MG63 (cell line): ENCODE measurements around the gene NEXN. TPM values are rescaled to one million over a fixed set of nuclear protein-coding genes. Genes with fewer than 3 reads are reported as not detected.
"Not testable (repeated sequence)": the region's sequence is repeated elsewhere in the genome, so short reads cannot be mapped to it uniquely, and the experiment has no call there.

Source experiments
- DNase-seq: peaks from one replicate; pipeline ENCODE4 v3.0.0-alpha.2; 2020
- H3K27me3 ChIP-seq: fragments of 250-450 bp; sonication (Bioruptor Pico); 2 replicates; pipeline ENCODE4 v1.5.1; 2020; ENCODE audit warnings: mild to moderate bottlenecking, moderate library complexity
- H3K36me3 ChIP-seq: fragments of 250-450 bp; sonication (Bioruptor Pico); 2 replicates; pipeline ENCODE4 v1.5.1; 2020; ENCODE audit warnings: mild to moderate bottlenecking, moderate library complexity
- H3K4me3 ChIP-seq: fragments of 250-450 bp; sonication (Bioruptor Pico); 2 replicates; pipeline ENCODE4 v1.5.1; 2020; ENCODE audit warnings: mild to moderate bottlenecking, moderate library complexity
- H3K9me3 ChIP-seq: fragments of 250-450 bp; sonication (Bioruptor Pico); 2 replicates; pipeline ENCODE4 v1.5.1; 2020; ENCODE audit warnings: mild to moderate bottlenecking, moderate library complexity
- total RNA-seq: library from RNA; depleted of rRNA; stranded (reverse); fragments of >200 nt; shearing (Covaris generic); gene quantifications from 2 replicates; pipeline ENCODE4 v1.2.3, GENCODE V29; 2014; ENCODE audit warnings: low replicate concordance

NEXN gene
- total RNA-seq, 1 experiment from 2014 or later: 2.4 TPM

DNA sequence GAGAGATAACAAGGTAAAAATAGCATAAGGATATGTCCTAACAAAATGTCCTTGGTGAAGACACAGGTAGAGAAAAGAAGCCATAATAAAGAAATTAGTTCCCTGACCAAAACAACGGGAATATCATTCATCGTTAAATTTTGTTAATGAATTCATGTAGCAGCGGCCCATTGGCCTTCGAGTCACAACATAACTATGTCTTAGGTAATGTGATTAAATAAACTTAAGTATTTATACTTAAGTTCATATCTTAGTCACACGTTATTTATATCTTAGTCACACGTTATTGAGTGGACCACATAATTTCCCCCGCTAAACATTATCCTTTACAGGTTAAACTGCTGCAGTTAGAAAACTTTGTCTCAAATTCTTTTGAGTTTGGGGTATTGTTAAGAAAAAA is 1.2 kb downstream of the NEXN start:
- peak overlapping the region; percentile 72 for H3K4me3 ChIP-seq
- peak; percentile 37 for DNase-seq
- no peaks in the 10 kb centered on the region for H3K9me3 ChIP-seq
- H3K36me3 ChIP-seq: peaks cover 28% of the 10 kb centered on the region
- no peaks in the 10 kb centered on the region for H3K27me3 ChIP-seq

DNA sequence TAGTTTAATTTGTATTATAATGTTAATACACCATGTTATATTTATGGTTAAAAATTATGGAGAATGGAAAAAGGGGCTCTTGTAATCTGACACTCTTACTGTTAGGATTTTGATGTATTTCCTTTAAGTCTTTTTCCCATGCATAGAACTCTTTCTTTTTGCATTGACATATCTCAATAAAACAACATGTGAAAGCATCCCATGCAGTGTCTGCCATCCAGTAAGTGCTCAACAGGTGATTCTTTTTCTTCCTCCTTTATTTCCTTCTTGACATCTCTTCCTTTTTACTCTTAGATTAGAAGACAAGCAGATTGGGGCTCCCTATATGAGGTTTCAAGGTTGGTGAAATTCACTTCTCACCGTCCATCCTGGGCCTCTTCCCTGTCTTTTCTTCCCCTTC is 2.8 kb downstream of the NEXN start:
- H3K27me3 ChIP-seq: no peaks in the 10 kb centered on the region
- peaks cover 4% of the 10 kb centered on the region; the same call in 1 of the 2 replicates for H3K9me3 ChIP-seq
- no peak for DNase-seq
- no peak overlapping the region for H3K4me3 ChIP-seq
- peaks cover 41% of the 10 kb centered on the region for H3K36me3 ChIP-seq

DNA sequence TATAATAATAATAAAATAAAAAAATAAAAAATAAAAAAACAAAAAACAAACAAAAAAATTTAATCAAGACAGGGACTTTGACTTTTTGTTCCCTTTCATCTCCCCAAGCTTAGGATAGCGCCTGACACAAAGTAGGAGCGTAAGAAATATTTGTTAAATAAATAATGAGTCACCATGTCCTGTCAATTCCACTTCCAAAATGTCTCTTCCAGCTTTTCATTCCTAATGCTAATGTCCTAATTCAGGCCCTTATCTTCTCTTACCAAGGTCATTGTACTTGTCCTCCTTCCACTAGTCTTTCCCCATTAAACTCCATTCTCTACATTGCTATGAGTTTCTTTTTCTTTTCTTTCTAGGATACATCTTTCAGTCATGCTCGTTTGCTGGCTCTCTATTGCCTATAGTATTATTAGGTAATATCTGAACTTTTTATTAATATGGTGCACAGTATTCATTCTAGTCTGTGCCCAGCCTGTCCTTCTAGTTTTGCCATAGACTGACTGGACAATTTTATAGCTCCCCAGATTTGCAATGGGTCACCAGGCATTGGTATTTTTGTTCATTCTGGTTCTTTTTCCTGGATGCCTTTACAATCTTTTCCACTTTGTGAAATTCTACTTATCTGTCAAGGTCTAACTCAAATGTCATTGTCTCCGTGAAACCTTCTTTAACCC is 11.4 kb downstream of the NEXN start:
- Histone ChIP-seq H3K4me3 (no peak overlapping the region), H3K36me3 (peaks cover 24% of the 10 kb centered on the region), H3K27me3 (no peaks in the 10 kb centered on the region), H3K9me3 (peaks cover 5% of the 10 kb centered on the region; the same call in 1 of the 2 replicates)
- no peak for DNase-seq

DNA sequence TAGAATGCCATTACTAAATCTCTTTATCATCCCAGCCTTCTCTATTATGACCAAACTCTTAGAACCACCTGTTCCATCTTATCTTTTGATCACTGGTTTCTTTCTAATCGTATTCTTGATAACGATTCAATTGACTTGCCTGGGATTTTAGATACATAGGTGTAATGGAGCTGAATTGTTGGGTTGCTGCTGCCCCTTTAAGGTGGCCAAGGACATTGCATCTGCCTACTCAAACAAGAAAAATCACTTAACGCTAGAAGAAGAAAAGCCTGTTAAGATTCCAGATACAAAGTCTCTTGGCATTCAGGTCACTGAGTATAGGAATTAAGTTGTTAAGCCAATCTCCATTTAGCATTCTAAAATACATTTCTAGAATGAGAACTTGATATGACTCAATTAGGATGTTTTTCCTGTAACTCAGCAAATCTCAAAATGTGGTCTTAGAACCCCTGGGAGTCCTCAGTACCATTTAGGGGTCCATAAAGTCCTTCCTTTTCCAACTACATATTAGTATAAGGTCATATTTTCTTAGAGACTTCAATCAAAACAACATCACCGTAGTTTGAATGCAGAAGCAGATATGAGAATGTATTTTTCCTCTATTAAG is 12.4 kb downstream of the NEXN start:
- Histone ChIP-seq H3K9me3 (peaks cover 2% of the 10 kb centered on the region; the same call in 1 of the 2 replicates), H3K36me3 (peaks cover 16% of the 10 kb centered on the region), H3K4me3 (no peak overlapping the region), H3K27me3 (no peaks in the 10 kb centered on the region)
- peak; percentile 6 for DNase-seq

DNA sequence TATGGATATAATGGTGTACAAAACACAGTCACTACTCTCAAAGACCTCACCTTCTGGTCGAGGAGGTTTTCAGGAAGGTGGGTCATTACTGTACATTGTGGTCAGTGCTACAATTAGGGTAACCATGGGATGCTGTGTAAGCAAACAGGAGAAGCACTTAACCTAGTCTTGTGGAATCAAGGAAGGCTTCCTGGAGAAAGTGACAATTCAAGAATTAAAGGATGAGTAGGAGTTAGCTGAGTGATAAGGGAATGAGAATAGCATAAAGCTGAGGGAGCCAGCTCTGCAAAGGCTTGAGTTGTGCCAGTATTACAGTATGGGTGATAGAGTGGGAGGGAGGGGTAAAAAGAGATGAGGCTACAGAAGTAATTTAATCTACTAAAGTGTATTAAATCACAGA is 17.2 kb downstream of the NEXN start:
- peaks cover 7% of the 10 kb centered on the region for H3K36me3 ChIP-seq
- no peaks in the 10 kb centered on the region for H3K9me3 ChIP-seq
- no peak overlapping the region for H3K4me3 ChIP-seq
- DNase-seq: no peak
- no peaks in the 10 kb centered on the region for H3K27me3 ChIP-seq

DNA sequence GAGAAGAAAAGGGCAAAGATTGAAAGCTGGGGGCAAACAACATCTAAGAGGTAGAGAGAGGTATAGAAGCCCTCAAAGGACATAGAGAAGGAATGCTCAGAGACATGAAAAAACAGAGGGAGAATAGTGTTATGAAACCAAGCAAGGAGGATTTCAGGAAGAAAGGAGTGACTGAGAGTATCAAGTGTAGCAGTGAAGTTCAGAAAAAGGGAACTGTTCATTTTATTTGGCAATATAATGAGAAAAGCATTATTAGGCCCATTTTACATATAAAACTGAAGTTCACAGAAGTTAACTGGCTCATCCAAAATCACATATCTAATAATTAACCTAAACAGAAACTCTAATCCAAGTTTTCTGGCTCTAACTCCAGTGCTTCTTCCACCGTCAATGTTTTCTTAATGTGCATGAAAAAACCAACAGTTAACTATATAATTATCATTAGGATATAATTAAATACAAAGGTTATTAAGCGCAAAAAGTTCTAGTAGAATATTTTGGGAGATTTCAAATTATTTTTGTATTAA is 17.7 kb downstream of the NEXN start:
- Histone ChIP-seq H3K4me3 (no peak overlapping the region), H3K9me3 (no peaks in the 10 kb centered on the region), H3K27me3 (no peaks in the 10 kb centered on the region), H3K36me3 (peaks cover 7% of the 10 kb centered on the region)
- DNase-seq: no peak

DNA sequence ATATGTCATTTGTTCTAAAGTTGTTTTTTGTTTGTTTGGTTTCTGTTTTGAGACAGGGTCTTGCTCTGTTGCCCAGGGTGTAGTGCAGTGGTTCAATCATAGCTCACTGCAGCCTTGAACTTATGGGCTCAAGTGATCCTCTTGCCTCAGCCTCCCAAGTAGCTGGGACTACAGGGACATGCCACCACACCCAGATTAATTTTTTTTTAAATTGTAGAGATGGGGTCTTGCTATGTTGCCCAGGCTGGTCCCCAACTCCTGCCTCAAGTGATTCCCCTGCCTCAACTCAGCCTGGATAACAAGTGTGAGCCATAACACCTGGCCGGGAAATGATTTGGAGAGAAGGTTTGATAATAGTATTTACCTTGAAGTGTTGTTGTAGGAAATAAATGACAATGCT is 18.2 kb downstream of the NEXN start:
- H3K27me3 ChIP-seq: no peaks in the 10 kb centered on the region
- H3K9me3 ChIP-seq: no peaks in the 10 kb centered on the region
- no peak for DNase-seq
- peaks cover 7% of the 10 kb centered on the region for H3K36me3 ChIP-seq
- H3K4me3 ChIP-seq: no peak overlapping the region

DNA sequence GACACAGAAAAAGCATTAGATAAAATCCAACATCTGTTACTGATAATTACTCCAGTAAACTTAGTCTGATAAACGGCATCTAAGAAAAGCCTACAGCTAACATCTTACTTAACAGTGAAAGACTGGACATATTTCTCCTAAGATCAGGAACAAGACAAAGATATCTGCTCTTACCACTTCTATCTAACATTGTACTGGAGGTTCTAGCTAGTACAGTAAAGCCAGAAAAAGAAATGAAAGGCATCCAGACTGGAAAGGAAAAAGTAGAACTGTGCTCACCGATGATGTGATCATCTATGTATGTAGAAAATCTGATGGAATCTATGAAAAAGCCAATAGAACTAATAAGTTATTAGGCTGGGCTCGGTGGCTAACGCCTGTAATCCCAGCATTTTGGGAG is 21.7 kb downstream of the NEXN start:
- DNase-seq: no peak
- H3K9me3 ChIP-seq: no peaks in the 10 kb centered on the region
- no peak overlapping the region for H3K4me3 ChIP-seq
- peaks cover 3% of the 10 kb centered on the region; the same call in 1 of the 2 replicates for H3K36me3 ChIP-seq
- no peaks in the 10 kb centered on the region for H3K27me3 ChIP-seq

DNA sequence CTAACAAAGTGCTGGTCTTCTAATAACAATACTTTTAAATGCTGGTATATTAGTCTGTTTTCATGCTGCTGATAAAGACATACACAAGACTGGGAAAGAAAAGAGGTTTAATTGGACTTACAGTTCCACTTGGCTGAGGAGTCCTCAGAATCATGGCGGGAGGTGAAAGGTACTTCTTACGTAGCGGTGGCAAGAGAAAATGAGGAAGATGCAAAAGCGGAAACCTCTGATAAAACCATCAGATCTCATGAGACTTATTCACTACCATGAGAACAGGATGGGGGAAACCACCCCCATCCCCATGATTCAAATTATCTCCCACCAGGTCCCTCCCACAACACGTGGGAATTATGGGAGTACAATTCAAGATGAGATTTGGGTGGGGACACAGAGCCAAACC is 30.5 kb downstream of the NEXN start:
- not testable (repeated sequence) for DNase-seq, H3K27me3 ChIP-seq, H3K4me3 ChIP-seq, H3K9me3 ChIP-seq
- peaks cover 32% of the 10 kb centered on the region for H3K36me3 ChIP-seq

DNA sequence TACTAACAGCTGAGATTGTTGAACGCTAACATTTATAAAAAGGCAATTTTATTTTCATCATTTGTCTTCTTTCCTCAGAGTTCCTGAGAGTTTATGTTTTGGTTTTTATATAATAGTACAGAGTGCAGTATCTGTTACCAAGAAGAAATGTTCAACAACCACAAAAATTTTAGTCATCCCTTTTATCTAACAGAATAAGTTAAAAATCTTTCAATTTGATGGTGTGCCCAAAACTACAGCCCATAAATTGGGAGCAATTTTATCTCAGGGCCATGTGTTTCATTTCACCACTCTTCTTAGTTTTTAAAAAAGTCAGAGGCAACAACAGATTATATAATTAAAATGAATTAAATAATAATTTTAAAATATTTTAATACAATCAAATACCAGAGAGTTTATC is 37.1 kb downstream of the NEXN start:
- no peak overlapping the region for H3K4me3 ChIP-seq
- no peaks in the 10 kb centered on the region for H3K9me3 ChIP-seq
- DNase-seq: no peak

DNA sequence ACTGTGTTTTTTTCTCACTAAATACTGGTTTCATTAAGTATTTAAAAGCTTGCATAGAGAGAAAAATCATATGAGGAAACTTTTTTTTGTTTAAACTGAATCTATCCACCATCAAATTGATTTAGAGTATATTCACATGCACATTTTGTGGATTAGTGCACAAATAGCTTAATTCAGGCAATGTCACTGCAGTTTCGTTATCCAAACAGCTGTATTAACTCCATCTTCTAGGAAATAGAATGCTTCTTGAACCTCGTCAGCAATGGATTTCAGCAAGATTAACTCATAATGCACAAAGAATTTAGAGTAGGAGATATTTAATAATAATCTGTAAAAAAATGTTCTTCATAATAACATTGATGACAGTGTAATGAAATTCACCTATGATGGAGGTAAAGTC is 37.5 kb downstream of the NEXN start:
- Histone ChIP-seq H3K9me3 (no peaks in the 10 kb centered on the region), H3K36me3 (peaks cover 39% of the 10 kb centered on the region), H3K4me3 (no peak overlapping the region), H3K27me3 (no peaks in the 10 kb centered on the region)
- no peak for DNase-seq

More for the DNA sequence above, 37.1 kb downstream of the NEXN start:
- H3K27me3 ChIP-seq: no peaks in the 10 kb centered on the region
- peaks cover 39% of the 10 kb centered on the region for H3K36me3 ChIP-seq

DNA sequence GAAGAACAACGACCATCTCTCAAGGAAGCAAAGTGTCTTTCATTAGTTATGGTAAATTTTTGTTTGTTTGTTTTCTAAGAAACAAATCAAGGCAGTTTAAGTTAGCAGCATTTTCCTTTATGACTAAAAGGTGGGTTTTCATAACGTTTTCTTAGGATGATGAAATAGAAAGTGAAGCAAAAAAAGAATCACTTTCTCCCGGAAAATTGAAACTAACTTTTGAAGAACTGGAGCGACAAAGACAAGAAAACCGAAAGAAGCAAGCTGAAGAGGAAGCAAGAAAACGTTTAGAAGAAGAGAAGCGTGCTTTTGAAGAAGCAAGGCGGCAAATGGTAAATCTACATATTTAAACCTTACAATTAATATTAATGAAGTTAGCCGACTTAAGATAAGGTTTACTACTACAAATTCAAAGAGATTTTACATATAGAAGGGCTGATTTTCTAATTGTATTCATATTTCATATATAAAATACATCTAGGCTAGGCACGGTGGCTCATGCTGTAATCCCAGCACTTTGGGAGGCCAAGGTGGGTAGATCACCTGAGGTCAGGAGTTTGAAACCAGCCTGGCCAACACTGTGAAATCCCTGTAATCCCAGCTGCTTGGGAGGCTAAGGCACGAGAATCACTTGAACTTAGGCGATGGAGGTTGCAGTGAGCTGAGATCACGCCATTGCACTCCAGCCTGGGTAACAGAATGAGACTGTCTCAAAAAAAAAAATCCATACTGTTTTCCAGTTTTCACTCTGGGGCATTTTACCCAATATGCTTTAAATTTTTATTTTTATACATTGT is 38.3 kb downstream of the NEXN start:
- Histone ChIP-seq H3K9me3 (no peaks in the 10 kb centered on the region), H3K4me3 (no peak overlapping the region), H3K36me3 (peaks cover 37% of the 10 kb centered on the region), H3K27me3 (no peaks in the 10 kb centered on the region)
- no peak for DNase-seq

DNA sequence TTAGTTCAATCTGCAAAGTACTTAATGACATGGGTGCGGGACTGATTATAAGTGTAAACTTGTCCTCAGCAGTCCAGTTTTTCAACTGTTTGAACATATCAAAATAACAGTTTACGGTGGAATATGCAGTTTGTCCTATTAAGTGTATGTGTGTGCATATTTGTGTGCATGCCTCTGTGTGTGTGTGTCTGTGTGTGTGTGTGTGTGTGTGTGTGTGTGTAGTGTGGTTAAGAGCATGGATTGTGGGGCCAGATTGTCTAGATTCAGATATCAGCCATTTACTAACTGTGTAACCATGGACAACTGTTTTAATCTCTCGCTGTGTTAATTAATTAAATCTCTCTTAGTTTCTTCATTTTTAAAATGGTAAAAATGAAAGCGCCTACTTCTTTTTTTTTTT is 39.0 kb downstream of the NEXN start:
- Histone ChIP-seq H3K36me3 (peaks cover 41% of the 10 kb centered on the region), H3K9me3 (no peaks in the 10 kb centered on the region), H3K27me3 (no peaks in the 10 kb centered on the region), H3K4me3 (no peak overlapping the region)
- no peak for DNase-seq

DNA sequence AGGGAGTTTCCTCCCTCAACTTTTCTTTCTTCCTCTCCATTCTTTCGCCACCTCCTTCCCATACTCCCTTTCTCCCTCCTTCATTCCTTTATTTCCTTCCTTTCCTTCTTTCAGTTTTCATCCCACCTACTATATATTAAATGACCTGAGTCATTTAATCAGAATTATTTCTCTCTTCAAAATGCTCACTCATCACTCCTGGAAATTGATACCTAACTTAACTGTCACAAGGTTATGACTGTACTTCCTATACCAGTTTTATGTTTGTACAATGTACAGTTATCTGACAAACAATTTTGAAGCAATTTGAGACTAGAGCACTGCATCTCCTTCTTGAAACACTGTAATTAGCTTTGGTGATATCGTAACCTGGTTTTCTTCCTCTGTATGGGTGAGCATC is 41.4 kb downstream of the NEXN start:
- no peak overlapping the region for H3K4me3 ChIP-seq
- no peaks in the 10 kb centered on the region for H3K9me3 ChIP-seq
- peaks cover 49% of the 10 kb centered on the region for H3K36me3 ChIP-seq
- no peak for DNase-seq
- no peaks in the 10 kb centered on the region for H3K27me3 ChIP-seq

DNA sequence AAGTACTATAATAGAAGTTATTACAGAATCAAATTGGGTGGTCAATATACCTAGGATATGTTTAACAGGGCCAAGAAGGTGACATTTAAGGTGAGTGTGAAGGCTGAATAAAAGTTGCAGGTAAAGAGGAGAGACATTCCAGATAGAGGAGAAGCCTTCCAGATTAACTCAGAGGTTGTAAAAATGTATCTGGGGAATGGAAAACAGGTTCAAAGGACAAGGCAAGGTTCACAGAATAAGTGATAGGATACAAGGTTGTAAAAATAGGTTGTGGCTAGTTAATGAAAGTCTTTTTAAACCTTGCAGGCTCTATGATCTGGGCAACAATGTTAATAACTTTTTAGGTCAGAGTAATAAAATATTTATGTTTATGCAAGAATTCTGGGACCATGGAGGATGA is 50.2 kb downstream of the NEXN start:
- DNase-seq: no peak
- Histone ChIP-seq H3K36me3 (peaks cover 56% of the 10 kb centered on the region), H3K27me3 (no peaks in the 10 kb centered on the region), H3K4me3 (no peak overlapping the region), H3K9me3 (no peaks in the 10 kb centered on the region)

DNA sequence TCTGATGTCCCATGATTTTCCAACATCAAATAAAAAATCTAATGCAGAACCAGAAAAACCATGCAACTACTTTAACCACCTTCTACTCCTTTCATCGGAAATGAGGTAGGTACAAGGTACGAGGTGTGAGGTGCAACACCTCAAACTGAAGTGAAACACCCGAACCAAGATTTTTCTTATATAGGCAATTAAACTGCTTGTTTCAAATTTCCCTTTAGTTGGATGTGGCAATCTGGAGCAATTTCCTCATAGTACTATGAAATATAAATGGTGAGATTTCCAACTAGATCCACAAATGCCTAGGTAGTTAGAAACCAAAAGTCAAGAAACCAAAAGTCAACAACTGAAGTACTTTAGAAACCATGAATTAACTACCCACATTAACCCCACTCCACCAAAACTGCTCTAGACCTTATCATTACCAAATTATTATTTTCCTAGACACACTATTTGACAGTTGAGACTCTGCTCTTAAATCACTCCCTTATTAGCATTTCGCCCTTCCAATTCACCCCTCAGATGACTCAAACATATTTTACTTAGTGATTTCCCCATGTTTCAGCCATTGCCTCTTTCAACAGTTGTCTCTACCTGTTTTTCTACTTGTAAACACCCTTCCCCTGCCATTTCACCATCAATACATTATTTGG is 52.6 kb downstream of the NEXN start:
- DNase-seq: no peak
- Histone ChIP-seq H3K36me3 (peaks cover 64% of the 10 kb centered on the region), H3K27me3 (no peaks in the 10 kb centered on the region), H3K4me3 (no peak overlapping the region), H3K9me3 (no peaks in the 10 kb centered on the region)
